Activated CD8-positive, alpha-beta memory T cell treated with anti-CD3 and anti-CD28 coated beads for 1 hour (primary cell): Measurements from ENCODE around the gene NUDT15.
A peak's percentile ranks its signal among the peaks of the same experiment; 100 is the strongest.
"Not testable (repeated sequence)": the region's sequence is repeated elsewhere in the genome, so short reads cannot be mapped to it uniquely, and the experiment has no call there.

Experiments used
- DNase-seq, 2 donors: peaks; one replicate each; pipeline ENCODE4 v3.0.0-alpha.2; 2020; ENCODE audit warnings: low read depth in 1 of 2; ENCODE audit errors: extremely low read depth in 1 of 2

NUDT15 gene

GRCh38 chr13:48037346-48038173, at the start of gene NUDT15:
Gene NUDT15 (plus strand): TSS chr13:48037726. CDS start chr13:48037747, 21 bp downstream.
- DNase-seq: peak; percentile 88 to 89

DNA sequence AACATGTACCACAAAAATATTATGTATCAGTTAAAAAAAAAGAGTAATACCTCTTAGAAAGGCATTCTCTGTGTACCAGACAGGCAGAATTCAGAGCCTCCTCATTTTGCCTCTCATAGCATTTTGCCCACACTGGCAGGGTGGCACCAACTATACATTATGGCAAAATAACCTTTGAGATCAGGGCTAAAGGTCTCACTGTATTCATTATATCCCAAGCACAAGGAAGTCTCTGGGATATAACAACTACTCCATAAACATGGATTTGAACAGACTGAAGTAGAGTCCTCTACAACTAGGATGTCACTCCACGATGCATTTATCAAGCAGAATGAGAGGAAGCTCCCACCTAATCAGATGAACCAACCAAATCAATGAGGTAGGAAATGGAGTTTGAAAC, 47.1 kb upstream of the NUDT15 start:
- DNase-seq: no peak

- no peak for DNase-seq
Observed at GRCh38 chr13:47990920-47991466, 46.5 kb upstream of the NUDT15 start.

GRCh38 chr13:47991859-47992258, 45.7 kb upstream of the NUDT15 start:
- DNase-seq: no peak

DNA sequence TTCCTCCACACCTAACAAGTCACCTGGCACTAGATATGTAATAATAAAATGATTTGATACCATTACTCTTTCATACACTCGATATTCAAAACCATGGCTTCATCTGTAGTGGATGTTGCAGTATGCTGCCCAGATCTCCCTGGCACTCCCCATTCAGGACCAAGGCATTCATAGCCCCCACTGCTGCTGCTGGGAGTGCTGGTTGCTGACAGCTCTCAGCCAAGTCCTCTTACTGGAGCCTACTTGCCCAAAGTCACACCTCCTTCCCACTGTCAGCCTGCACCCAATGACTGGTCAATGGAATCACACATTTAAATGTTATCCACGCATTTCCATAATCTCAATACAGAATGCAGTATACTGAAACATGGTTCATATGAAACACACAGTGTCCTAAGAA, 40.1 kb upstream of the NUDT15 start:
- DNase-seq: no peak

GRCh38 chr13:47999973-48000372, 37.6 kb upstream of the NUDT15 start:
- no peak for DNase-seq

GRCh38 chr13:48000559-48001113, 36.9 kb upstream of the NUDT15 start:
- DNase-seq: no peak

DNA sequence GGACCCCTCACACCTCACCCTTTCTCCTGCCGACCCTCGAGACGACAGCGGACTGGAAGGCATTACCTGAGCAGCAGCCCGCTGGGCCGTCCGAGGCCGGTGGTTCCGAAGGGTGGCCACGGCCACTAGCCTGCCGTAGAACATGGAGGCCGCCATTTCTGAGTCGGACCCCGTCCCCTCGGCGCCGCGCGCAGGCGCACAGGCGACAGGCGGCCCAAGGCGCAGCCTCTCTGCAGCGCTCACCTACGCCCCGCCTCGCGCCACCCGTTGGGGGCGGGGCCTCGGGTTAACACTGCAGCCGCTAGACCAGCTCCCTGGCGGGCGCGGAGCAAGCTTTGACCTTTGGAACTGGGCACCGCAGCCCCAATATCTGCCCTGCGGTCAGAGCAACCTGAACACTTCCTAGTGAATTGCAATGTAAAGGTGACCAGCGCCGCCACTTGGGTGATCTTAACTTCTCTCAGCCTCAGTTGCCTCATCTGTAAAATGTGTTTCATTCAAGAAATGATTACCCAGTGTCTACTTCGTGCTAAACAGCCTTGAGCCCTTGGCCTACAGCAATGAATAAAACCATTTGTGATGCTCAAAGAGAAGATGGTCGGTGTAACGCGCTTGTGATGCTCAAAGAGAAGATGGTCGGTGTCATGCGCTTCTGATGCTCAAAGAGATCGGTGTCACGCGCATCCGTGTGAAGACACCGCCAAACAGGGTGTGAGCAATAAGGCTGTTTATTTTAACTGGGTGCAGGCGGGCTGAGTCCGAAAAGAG, 36.2 kb upstream of the NUDT15 start, which contains the start of gene SUCLA2:
Gene SUCLA2 (minus strand): TSS at position 160 of the 768 bp plus-strand sequence. CDS start 4 bp downstream, at position 156.
- peak; percentile 68 to 86 for DNase-seq

GRCh38 chr13:48001999-48002398, 35.5 kb upstream of the NUDT15 start:
- not testable (repeated sequence) for DNase-seq

GRCh38 chr13:48004201-48004600, 33.3 kb upstream of the NUDT15 start:
- DNase-seq: no peak

DNA sequence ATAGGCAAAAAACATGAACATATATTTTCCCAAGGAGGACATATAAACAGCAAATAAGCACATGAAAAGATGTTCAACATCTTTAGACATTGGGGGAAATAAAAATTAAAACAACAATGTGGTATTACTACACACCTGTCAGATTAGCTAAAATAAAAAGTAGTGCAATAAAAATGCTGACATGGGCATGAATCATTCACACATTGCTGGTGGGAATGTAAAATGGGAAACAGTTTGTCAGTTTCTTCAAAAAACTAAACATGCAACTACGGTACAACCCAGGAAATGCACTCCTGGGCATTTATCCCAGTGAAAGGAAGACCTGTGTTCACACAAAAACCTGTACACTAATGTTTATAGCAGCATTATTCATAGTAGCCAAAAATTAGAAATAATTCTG, 31.1 kb upstream of the NUDT15 start:
- DNase-seq: no peak

GRCh38 chr13:48009284-48009683, 28.2 kb upstream of the NUDT15 start:
- DNase-seq: no peak

DNA sequence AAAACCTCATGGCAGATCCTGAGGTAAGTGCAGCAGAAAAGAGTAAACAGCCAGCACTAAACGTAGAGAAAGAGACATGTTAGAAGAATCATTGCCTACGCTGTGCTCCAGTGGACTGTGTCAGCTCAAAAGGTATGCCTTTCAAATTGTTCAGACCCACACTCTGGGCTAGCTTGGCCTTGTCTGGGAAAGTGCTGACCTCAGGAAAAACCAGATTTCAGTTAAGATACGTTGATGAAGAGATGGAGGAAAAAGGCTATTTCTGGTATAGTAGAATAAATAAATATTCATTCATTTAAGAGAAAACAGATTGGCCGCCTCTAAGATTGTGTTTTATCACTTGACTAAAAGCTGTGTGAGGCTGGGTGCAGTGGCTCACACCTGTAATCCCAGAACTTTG, 26.8 kb upstream of the NUDT15 start:
- no peak for DNase-seq

GRCh38 chr13:48012668-48013067, 24.9 kb upstream of the NUDT15 start:
- DNase-seq: no peak

DNA sequence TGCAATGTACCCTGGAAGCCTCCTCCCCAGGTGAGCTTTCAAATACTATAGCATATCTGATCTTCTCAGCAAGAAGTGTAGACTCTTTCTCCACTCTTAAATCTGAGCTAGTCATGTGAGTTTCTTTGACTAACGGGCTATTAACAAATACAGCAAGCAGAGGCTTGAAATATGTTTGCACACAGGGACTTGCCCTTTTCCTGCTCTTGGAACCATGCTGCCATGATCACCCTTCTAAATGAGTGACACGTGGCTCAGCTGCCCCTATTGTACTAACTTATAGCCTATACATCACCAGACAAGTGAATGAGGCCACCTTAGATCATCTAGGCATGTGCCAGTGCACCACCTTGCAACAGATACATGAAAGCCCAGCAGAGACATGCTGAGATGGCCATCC, 23.2 kb upstream of the NUDT15 start:
- no peak for DNase-seq

DNA sequence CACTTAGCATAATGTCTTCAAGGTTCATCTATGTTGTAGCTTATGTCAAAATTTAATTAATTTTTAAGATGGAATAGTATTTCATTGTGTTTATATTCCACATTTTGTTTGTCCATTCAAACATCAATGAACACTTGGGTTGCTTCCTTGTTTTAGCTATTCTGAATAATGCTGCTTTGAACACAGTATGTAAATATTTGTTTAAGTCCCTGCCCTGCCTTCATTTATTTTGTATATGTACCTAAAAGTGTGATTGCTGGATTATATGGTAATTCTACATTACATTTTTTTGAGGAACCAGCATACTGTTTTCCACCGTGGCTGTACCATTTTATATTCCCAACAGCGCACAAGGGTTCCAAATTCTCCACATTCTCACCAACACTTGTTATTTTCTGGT, 18.9 kb upstream of the NUDT15 start:
- no peak for DNase-seq

GRCh38 chr13:48019796-48020195, 17.7 kb upstream of the NUDT15 start:
- DNase-seq: no peak

GRCh38 chr13:48028066-48028465, 9.5 kb upstream of the NUDT15 start:
- no peak for DNase-seq

- no peak for DNase-seq
Observed at GRCh38 chr13:48029859-48030258, 7.7 kb upstream of the NUDT15 start.

- DNase-seq: no peak
Observed at GRCh38 chr13:48038761-48039160, 1.2 kb downstream of the NUDT15 start.

- no peak for DNase-seq
Observed at GRCh38 chr13:48040049-48040448, 2.5 kb downstream of the NUDT15 start.
